Liver (tissue), 9 donors: Measurements from ENCODE around the gene HCLS1. TPM values are rescaled to one million over a fixed set of nuclear protein-coding genes. Genes with fewer than 3 reads are reported as not detected.

ENCODE experiments used
- DNase-seq: peaks from one replicate; pipeline ENCODE4 v3.0.0-alpha.2; 2017; ENCODE audit warnings: low spot score
- H3K27ac ChIP-seq, 2 donors: one replicate each; pipeline ENCODE4 v1.7.0; 2013; ENCODE audit warnings: inconsistent platforms in 2 of 2, low read length in 2 of 2, control low read depth in 1 of 2, low read depth in 1 of 2, mild to moderate bottlenecking in 1 of 2
- H3K27me3 ChIP-seq, 4 donors: one replicate each; pipeline versions ENCODE4 v1.6.1 to v1.7.0; 2013; ENCODE audit warnings: low read length in 3 of 4, inconsistent platforms in 1 of 4, mild to moderate bottlenecking in 1 of 4, moderate library complexity in 1 of 4; ENCODE audit not compliant: control insufficient read depth in 4 of 4, insufficient read depth in 4 of 4
- H3K36me3 ChIP-seq, 4 donors: one replicate each; pipeline versions ENCODE4 v1.6.1 to v1.7.0; 2013; ENCODE audit warnings: low read length in 3 of 4, mild to moderate bottlenecking in 3 of 4, low read depth in 1 of 4, moderate library complexity in 1 of 4; ENCODE audit not compliant: control insufficient read depth in 4 of 4, insufficient read depth in 3 of 4
- H3K4me1 ChIP-seq, 4 donors: one replicate each; pipeline versions ENCODE4 v1.6.1 to v1.7.0; 2013; ENCODE audit warnings: low read length in 3 of 4, mild to moderate bottlenecking in 3 of 4, moderate library complexity in 1 of 4; ENCODE audit not compliant: control insufficient read depth in 4 of 4, insufficient read depth in 4 of 4
- H3K4me3 ChIP-seq, 3 donors: one replicate each; pipeline versions ENCODE4 v1.6.1 to v1.7.0; 2013; ENCODE audit warnings: low read length in 3 of 3, control low read depth in 1 of 3, low read depth in 1 of 3, mild to moderate bottlenecking in 1 of 3
- H3K9ac ChIP-seq, 2 donors: one replicate each; pipeline ENCODE4 v1.7.0; 2013; ENCODE audit warnings: low read length in 2 of 2, mild to moderate bottlenecking in 2 of 2, moderate library complexity in 2 of 2, control low read depth in 1 of 2, low read depth in 1 of 2
- H3K9me3 ChIP-seq, 4 donors: one replicate each; pipeline versions ENCODE4 v1.6.1 to v1.7.0; 2013; ENCODE audit warnings: low read length in 3 of 4; ENCODE audit not compliant: control insufficient read depth in 4 of 4
- EGR1 ChIP-seq, 2 donors: IDR thresholded peaks; 2 replicates each; pipeline ENCODE4 v1.6.1; 2016 to 2018; ENCODE audit warnings: antibody characterized with exemption in 2 of 2, low read depth in 2 of 2
- FOXA1 ChIP-seq: IDR thresholded peaks from 2 replicates; pipeline ENCODE4 v1.6.1; 2016; ENCODE audit warnings: antibody characterized with exemption
- FOXA2 ChIP-seq: IDR thresholded peaks from 2 replicates; pipeline ENCODE4 v1.6.1; 2016; ENCODE audit warnings: antibody characterized with exemption
- GABPA ChIP-seq, 2 donors: IDR thresholded peaks in 1 of 2; conservative IDR thresholded peaks in 1 of 2; 2 replicates each; pipeline ENCODE4 v1.6.1; 2016; ENCODE audit warnings: antibody characterized with exemption in 2 of 2, mild to moderate bottlenecking in 1 of 2, moderate library complexity in 1 of 2
- HNF4G ChIP-seq: IDR thresholded peaks from 2 replicates; pipeline ENCODE4 v1.6.1; 2016; ENCODE audit warnings: antibody characterized with exemption
- NR2F2 ChIP-seq: IDR thresholded peaks from 2 replicates; pipeline ENCODE4 v1.6.1; 2016; ENCODE audit warnings: antibody characterized with exemption
- RXRA ChIP-seq, 2 donors: IDR thresholded peaks; 2 replicates each; pipeline ENCODE4 v1.6.1; 2017 to 2018; ENCODE audit warnings: antibody characterized with exemption in 2 of 2, mild to moderate bottlenecking in 1 of 2
- SP1 ChIP-seq: IDR thresholded peaks from 2 replicates; pipeline ENCODE4 v1.6.1; 2018; ENCODE audit warnings: antibody characterized with exemption, mild to moderate bottlenecking
- TAF1 ChIP-seq: conservative IDR thresholded peaks from 2 replicates; pipeline ENCODE4 v1.6.1; 2016; ENCODE audit warnings: antibody characterized with exemption, mild to moderate bottlenecking
- WGBS: extraction: QIAGEN DNeasy Blood & Tissue Kit; methylation state at CpG from one replicate; pipeline ENCODE4 v1.1.7; 2013; 5-methylcytosine and 5-hydroxymethylcytosine counted together
- polyA plus RNA-seq, 2 donors: library from polyadenylated mRNA; stranded (reverse) in 1 of 2; unstranded in 1 of 2; fragments of 200-250 nt in 1 of 2; fragments of >200 nt in 1 of 2; fragmentation: Nextera tagmentation in 1 of 2; extraction: Ambion mirVana in 1 of 2; gene quantifications; one replicate each; pipeline versions ENCODE4 v1.2.1 to v1.2.3, GENCODE V29; 2013 to 2015
- total RNA-seq, 2 donors: library from RNA; depleted of rRNA; stranded (reverse); fragments of >200 nt; gene quantifications; one replicate each; pipeline ENCODE4 v1.2.3, GENCODE V29; 2014
- TF ChIP-seq, protein P1 (sequence below): IDR thresholded peaks from 2 replicates; pipeline ENCODE4 v1.6.1; 2016; ENCODE audit warnings: antibody characterized with exemption
- TF ChIP-seq, protein P2 (sequence below): IDR thresholded peaks from 2 replicates; pipeline ENCODE4 v1.6.1; 2016; ENCODE audit warnings: antibody characterized with exemption, mild to moderate bottlenecking
- TF ChIP-seq, protein P3 (sequence below): fragments of 150-350 bp; IDR thresholded peaks from 2 replicates; pipeline ENCODE4 v1.5.1; 2017; ENCODE audit warnings: improper control_type of control experiment, low read depth, low read length; ENCODE audit not compliant: missing input control
- TF ChIP-seq, protein P4 (sequence below): IDR thresholded peaks from 2 replicates; pipeline ENCODE4 v1.6.1; 2016; ENCODE audit warnings: antibody characterized with exemption
- TF ChIP-seq, protein P5 (sequence below): IDR thresholded peaks from 2 replicates; pipeline ENCODE4 v1.6.1; 2016; ENCODE audit warnings: antibody characterized with exemption
- donor health status: healthy.
- donor health status: healthy.
- donor health status: healthy.
- donor health status: healthy.
- donor health status: healthy.

The HCLS1 gene
- total and polyA plus RNA-seq, 4 donors, result 17.2 to 39.8 (median 22.5) TPM

DNA sequence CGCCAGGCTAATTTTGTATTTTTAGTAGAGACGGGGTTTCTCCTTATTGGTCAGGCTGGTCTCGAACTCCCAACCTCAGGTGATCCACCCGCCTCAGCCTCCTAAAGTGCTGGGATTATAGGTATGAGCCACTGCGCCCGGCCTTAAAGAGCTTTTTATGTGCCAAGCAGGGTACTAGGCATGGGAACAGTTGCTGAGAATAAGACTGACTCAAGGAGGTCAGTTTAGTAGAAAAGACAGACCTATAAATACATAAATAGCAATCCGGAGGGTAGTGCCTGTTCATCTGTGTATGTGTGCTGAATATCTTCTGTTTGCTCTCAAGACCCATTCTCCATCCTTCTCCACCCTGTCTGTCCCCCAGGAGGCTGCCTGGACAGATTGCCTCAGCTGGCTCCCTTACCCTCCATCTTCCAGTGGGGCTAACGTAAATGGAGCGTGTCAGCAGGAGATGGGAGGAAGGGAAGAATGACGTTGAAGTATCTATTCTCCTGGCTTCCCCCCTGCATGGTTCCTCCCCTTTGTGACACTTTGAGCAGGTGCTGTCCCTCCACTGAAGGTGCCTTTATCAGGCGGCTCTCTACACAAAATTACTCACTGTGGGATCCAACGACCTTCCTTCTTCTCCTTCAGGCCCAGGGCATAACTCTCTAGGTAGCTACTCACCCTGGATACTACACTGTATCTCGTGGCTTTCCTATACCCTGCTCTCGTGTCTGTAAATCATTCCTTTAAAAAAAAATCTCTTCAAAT lies 36.4 kb downstream of the HCLS1 start:
- Histone ChIP-seq H3K4me3 (no peak overlapping the region), H3K36me3 (no peaks in the 10 kb centered on the region), H3K9ac (no peak overlapping the region), H3K27ac (no peak overlapping the region), H3K9me3 (no peaks in the 10 kb centered on the region), H3K4me1 (peaks cover 0 to 4% (median 0%) of the 10 kb centered on the region in 4 donors), H3K27me3 (no peaks in the 10 kb centered on the region)
- no peak for TF ChIP-seq FOXA2
- no peak for TF ChIP-seq NR2F2
- no peak for TF ChIP-seq SP1
- TF ChIP-seq, protein P1, sequence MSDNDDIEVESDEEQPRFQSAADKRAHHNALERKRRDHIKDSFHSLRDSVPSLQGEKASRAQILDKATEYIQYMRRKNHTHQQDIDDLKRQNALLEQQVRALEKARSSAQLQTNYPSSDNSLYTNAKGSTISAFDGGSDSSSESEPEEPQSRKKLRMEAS, result no peak
- no peak for TF ChIP-seq TAF1
- TF ChIP-seq HNF4G, result no peak
- TF ChIP-seq GABPA (IDR thresholded peaks at IDR 0.05 in 1 of 2, conservative IDR thresholded peaks at IDR 0.05 in 1 of 2), result no peak
- TF ChIP-seq, protein P2, sequence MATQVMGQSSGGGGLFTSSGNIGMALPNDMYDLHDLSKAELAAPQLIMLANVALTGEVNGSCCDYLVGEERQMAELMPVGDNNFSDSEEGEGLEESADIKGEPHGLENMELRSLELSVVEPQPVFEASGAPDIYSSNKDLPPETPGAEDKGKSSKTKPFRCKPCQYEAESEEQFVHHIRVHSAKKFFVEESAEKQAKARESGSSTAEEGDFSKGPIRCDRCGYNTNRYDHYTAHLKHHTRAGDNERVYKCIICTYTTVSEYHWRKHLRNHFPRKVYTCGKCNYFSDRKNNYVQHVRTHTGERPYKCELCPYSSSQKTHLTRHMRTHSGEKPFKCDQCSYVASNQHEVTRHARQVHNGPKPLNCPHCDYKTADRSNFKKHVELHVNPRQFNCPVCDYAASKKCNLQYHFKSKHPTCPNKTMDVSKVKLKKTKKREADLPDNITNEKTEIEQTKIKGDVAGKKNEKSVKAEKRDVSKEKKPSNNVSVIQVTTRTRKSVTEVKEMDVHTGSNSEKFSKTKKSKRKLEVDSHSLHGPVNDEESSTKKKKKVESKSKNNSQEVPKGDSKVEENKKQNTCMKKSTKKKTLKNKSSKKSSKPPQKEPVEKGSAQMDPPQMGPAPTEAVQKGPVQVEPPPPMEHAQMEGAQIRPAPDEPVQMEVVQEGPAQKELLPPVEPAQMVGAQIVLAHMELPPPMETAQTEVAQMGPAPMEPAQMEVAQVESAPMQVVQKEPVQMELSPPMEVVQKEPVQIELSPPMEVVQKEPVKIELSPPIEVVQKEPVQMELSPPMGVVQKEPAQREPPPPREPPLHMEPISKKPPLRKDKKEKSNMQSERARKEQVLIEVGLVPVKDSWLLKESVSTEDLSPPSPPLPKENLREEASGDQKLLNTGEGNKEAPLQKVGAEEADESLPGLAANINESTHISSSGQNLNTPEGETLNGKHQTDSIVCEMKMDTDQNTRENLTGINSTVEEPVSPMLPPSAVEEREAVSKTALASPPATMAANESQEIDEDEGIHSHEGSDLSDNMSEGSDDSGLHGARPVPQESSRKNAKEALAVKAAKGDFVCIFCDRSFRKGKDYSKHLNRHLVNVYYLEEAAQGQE, result no peak
- TF ChIP-seq, protein P3, sequence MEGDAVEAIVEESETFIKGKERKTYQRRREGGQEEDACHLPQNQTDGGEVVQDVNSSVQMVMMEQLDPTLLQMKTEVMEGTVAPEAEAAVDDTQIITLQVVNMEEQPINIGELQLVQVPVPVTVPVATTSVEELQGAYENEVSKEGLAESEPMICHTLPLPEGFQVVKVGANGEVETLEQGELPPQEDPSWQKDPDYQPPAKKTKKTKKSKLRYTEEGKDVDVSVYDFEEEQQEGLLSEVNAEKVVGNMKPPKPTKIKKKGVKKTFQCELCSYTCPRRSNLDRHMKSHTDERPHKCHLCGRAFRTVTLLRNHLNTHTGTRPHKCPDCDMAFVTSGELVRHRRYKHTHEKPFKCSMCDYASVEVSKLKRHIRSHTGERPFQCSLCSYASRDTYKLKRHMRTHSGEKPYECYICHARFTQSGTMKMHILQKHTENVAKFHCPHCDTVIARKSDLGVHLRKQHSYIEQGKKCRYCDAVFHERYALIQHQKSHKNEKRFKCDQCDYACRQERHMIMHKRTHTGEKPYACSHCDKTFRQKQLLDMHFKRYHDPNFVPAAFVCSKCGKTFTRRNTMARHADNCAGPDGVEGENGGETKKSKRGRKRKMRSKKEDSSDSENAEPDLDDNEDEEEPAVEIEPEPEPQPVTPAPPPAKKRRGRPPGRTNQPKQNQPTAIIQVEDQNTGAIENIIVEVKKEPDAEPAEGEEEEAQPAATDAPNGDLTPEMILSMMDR, result no peak
- no peak for TF ChIP-seq RXRA (IDR thresholded peaks at IDR 0.05)
- WGBS, result 85% methylated on average over 14 of the region's 14 CpGs
- DNase-seq, result no peak

DNA sequence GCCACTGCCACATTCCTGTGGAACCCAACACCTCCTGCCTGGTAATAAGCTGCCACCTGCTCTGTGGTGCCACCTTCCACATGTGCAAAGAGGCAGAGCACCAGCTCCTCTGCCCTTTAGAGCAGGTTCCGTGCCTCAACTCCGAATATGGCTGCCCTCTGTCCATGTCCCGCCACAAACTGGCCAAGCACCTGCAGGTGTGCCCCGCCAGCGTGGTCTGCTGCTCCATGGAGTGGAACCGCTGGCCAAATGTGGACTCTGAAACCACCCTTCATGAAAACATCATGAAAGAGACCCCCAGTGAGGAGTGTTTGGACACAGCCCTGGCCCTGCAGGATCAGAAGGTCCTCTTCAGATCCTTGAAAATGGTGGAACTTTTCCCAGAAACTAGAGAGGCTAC lies 39.2 kb downstream of the HCLS1 start:
- H3K36me3 ChIP-seq, result no peaks in the 10 kb centered on the region
- no peaks in the 10 kb centered on the region for H3K27me3 ChIP-seq
- peaks cover 0 to 4% (median 0%) of the 10 kb centered on the region in 4 donors for H3K4me1 ChIP-seq
- H3K4me3 ChIP-seq, result no peak overlapping the region
- H3K27ac ChIP-seq, result no peak overlapping the region
- no peaks in the 10 kb centered on the region for H3K9me3 ChIP-seq
- 97% methylated on average over 6 of the region's 6 CpGs for WGBS
- TF ChIP-seq NR2F2, result no peak
- TF ChIP-seq, protein P4, sequence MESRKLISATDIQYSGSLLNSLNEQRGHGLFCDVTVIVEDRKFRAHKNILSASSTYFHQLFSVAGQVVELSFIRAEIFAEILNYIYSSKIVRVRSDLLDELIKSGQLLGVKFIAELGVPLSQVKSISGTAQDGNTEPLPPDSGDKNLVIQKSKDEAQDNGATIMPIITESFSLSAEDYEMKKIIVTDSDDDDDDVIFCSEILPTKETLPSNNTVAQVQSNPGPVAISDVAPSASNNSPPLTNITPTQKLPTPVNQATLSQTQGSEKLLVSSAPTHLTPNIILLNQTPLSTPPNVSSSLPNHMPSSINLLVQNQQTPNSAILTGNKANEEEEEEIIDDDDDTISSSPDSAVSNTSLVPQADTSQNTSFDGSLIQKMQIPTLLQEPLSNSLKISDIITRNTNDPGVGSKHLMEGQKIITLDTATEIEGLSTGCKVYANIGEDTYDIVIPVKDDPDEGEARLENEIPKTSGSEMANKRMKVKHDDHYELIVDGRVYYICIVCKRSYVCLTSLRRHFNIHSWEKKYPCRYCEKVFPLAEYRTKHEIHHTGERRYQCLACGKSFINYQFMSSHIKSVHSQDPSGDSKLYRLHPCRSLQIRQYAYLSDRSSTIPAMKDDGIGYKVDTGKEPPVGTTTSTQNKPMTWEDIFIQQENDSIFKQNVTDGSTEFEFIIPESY, result no peak
- TF ChIP-seq, protein P1, result no peak
- TF ChIP-seq, protein P5, sequence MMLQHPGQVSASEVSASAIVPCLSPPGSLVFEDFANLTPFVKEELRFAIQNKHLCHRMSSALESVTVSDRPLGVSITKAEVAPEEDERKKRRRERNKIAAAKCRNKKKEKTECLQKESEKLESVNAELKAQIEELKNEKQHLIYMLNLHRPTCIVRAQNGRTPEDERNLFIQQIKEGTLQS, result no peak
- TF ChIP-seq EGR1 (IDR thresholded peaks at IDR 0.05; ENCODE audit: low read depth in 2 of 2), result no peak
- no peak for TF ChIP-seq FOXA1
- TF ChIP-seq, protein P2, result no peak
- TF ChIP-seq RXRA (IDR thresholded peaks at IDR 0.05), result no peak
- no peak for DNase-seq
- H3K9ac ChIP-seq, result no peak overlapping the region
